Astrocyte (in vitro differentiated cells and primary cell): ENCODE data around the gene CLIP2.

ENCODE experiments used
- EZH2 ChIP-seq: IDR thresholded peaks from 2 replicates; pipeline ENCODE4 v1.6.1; 2012; ENCODE audit warnings: mild to moderate bottlenecking, low read length, inconsistent platforms; ENCODE audit not compliant: insufficient read depth
- TF ChIP-seq, protein P1 (sequence below): IDR thresholded peaks from 2 replicates; pipeline ENCODE4 v1.5.1; 2011; ENCODE audit warnings: low read depth, mild to moderate bottlenecking, inconsistent platforms, low read length, moderate library complexity; ENCODE audit not compliant: insufficient read depth

DNA sequence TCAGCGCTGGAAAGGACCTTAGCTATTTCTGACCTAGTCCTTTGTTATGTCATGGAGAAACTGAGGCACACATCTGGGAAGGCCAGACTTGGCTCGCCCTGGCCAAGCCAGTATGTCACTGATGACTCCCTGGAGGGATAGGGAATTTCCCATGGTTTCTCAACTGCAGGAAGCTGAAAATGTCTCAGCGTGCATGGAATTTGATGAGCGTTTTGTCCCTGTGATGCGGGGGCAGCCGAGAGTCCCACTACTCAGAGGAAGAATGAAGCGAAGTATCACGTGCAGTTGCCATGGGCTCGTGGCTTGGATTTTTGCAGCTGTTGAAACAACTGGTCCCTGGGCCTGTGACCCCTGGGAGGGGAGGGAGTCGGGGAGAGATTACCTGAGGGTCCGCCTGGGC lies 44.8 kb downstream of the CLIP2 start:
- TF ChIP-seq, protein P1, sequence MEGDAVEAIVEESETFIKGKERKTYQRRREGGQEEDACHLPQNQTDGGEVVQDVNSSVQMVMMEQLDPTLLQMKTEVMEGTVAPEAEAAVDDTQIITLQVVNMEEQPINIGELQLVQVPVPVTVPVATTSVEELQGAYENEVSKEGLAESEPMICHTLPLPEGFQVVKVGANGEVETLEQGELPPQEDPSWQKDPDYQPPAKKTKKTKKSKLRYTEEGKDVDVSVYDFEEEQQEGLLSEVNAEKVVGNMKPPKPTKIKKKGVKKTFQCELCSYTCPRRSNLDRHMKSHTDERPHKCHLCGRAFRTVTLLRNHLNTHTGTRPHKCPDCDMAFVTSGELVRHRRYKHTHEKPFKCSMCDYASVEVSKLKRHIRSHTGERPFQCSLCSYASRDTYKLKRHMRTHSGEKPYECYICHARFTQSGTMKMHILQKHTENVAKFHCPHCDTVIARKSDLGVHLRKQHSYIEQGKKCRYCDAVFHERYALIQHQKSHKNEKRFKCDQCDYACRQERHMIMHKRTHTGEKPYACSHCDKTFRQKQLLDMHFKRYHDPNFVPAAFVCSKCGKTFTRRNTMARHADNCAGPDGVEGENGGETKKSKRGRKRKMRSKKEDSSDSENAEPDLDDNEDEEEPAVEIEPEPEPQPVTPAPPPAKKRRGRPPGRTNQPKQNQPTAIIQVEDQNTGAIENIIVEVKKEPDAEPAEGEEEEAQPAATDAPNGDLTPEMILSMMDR = no peak
- TF ChIP-seq EZH2 = no peak
